ENCODE results near the gene CCS.
"Not testable (repeated sequence)": the region's sequence is repeated elsewhere in the genome, so short reads cannot be mapped to it uniquely, and the experiment has no call there.

Gene CCS

DNA sequence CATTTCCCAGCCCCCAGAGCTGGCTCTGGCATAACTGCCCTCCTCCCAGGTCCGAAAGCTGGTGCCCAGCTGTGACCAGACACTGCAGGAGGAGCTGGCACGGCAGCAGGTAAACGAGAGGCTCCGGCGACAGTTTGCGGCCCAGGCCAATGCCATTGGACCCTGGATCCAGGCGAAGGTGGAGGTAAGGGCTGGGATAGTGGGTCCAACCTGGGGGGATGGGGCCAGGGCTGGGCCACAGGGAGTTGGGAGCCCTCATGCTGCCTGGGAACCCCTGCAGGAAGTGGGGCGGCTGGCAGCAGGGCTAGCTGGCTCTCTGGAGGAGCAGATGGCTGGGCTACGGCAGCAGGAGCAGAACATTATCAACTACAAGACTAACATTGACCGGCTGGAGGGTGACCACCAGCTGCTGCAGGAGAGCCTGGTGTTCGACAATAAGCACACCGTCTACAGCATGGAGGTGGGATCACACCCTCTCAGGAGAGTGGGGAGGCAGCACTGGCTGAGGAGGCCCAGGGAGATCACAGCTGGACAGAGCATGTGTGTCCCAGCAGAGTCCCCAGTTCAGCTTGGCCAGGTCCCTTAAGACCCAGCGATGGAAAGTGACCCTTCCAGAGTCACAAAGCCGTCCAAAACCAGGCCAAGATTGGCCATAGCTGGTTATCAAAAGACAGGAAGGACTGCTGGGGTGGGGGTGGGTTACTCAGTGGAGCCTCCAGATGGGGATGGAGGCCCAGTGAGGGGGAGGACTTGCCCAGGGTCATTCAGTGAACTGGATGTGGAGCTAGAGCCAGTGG lies 31.6 kb upstream of the CCS start:
- no peak for DNase-seq

DNA sequence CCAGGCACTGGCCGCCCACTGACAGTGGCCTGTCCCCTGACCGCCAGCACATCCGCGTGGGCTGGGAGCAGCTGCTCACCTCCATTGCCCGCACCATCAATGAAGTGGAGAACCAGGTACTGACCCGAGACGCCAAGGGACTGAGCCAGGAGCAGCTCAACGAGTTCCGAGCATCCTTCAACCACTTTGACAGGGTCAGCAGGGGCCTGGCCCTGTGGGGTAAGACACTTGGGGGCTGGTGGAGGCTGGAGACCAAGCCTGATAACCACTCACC lies 31.1 kb upstream of the CCS start:
- no peak for DNase-seq

DNA sequence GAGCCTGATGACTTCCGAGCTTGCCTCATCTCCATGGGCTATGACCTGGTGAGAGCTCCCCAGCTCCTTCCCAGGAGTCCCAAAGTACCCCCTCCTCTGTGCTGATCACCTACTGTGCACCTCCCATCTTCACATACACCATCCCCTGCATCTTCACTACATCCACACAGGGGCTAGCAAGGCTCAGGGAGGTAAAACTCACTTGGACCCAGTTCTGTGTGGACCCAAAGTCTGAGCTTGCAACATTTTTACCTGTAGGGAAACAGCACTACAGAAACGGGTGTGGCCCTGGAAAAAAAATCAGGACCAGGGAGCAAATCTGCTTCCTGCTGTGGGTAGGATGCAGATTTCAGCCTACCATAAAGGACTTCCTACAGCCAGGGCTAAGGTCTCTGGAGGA lies 30.7 kb upstream of the CCS start:
- no peak for DNase-seq

DNA sequence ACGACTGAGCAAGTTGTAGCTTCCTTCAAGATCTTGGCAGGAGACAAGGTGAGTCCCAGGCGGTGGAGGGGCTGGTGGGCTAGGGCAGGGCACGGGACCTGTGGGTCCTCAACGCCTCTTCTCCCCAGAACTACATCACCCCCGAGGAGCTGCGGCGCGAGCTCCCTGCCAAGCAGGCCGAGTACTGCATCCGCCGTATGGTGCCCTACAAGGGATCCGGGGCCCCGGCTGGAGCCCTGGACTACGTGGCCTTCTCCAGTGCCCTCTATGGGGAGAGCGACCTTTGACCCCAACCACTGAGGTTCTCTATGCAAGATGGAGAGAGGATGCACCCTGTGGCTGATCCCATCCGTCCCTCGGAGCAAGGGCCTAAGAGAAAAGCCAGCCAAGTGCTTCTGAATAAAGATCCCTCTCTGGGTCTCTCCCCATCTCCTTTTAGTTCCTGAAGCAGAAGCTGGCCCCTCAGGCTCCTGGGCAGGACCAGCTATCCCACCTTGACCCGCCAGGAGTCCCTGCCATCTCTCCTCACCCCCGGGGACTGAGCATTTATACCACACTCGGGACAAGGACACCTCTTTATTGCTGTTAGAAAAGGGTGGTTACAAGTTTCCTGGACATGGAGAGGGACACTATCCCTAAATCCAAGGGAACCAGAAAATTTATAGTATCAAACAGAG lies 29.9 kb upstream of the CCS start:
- no peak for DNase-seq

DNA sequence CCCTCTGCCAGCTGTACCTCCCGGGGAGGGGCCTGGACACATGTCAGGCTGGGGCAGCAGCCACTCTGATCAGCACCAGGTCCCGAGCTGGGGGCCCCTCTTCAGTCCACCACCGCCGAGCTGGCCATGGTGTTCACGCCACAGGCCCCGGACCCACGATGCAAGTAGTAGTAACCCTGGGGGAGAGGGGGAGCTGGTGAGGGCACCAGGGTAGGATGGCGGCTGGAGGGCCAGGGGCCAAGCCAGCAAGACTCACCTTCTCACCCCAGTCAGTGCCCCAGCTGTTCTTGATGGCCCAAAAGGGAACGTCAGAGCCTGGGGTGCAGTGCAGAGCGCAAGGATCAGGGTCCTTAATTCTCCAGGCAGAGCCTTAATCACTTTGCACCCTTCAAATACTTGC lies 29.2 kb upstream of the CCS start:
- DNase-seq: no peak

DNA sequence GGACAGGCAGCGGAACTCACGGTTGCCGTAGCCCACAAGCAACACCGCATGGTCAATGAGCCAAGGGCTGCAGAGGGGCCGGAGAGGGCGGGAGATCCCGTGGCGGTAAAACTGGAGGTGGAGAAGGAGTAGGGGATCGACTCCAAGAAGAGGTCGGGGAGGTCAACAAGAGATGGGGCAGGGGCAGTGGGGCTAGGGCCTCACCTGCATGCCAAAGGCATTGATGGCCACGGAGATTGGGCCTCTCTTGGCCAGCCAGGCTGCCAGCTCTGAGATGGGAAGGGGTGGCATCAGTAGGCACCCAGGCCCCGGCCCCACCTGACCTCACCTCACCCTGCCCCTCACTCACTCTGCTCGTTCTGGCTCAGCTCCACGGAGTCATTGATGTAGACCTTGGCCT lies 28.4 kb upstream of the CCS start:
- no peak for DNase-seq

DNA sequence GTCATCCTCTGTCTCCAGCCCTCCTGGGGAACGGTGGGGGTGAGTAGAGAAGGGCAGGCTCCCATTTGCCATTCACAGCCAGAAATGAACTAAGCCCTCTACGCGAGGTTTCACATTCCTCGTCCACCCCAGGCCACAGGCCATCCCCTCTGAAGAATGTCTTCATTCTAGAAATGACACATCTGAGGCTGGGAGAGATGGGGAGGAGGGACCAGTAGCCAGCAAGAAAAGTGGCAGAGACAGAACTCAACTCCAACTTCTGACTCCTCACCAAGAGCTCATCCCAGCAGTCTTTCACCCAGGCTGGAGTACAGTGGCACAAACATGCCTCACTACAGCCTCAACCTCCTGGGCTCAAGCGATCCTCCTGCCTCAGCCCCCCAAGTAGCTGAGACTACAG lies 28.0 kb upstream of the CCS start:
- DNase-seq: no peak

DNA sequence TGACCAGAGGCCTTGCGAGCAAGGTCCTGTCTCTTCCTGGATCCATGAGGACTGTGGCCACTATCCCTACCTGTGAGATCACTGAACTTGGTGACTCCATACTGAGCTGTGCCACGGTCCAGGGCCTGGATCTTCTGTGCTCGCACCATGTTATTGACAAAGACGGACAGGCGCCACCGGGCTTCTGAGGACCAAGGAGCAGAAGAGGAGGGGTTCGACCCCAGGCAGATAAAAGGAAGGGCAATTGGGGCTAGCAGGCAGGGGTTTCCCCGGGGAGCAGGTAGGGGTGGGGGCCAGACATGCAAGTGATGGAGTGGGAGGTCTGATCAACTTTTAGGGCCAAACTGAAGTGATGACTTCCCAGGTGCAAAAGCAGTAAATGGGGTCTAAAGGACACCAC lies 26.8 kb upstream of the CCS start:
- no peak for DNase-seq

DNA sequence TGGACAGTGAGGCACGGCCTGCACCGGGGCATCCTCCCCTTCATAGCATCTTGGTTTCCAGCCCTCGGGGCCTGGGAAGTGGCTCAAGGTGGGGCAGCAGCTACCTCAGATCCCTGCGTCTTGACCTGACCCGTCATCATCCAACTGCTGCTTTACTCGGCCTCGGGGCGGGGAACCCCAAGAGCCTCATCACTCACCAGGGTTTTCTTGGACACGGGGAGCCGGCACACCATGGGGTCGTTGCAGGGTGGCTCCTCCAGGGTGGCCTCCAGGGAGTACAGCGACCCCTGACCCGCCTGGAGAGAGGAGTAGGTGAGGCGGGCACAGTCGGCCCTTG lies 25.2 kb upstream of the CCS start:
- no peak for DNase-seq

DNA sequence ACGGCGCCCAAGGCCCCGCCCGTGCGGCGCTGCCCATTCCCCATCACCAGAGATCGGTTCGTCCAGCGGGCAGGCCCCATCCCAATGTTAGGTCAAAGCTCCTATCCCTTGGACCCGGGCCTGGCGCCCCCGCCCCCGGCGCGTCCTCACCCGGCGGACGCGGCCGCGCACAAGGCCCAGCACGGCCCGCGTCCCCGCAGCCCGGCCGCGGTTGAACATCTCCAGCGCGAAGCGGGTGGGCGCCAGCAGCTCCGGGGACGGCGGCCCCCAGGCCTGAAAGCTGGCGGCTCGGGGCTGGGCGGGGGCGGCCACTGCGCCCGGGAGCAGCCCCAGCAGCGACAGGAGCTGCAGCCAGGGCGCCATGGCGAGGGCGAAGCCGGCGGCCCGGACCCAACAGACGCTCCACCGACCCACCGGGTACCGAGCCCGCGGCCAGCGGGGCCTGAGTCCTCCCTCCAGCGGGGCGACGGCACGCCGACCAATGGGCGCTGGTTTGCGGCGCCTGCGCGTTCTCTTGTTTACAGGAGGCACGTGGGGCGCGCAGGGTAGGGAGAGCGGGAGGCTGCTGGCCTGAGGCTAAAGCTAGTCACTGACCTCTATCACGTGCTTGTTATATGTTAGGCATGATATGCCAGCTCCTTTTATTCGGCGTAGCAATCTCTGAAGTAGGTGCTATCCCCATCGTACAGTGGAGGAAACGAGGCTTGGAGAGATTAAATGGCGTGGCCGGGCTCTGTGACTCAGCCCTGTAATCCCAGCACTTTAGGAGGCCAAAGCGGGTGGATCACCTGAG lies 24.7 kb upstream of the CCS start, which contains the start of gene CTSF:
Gene CTSF (minus strand): TSS at position 483 of the 793 bp plus-strand sequence. CDS start 120 bp downstream, at position 363.
- DNase-seq: peak; percentile 77

DNA sequence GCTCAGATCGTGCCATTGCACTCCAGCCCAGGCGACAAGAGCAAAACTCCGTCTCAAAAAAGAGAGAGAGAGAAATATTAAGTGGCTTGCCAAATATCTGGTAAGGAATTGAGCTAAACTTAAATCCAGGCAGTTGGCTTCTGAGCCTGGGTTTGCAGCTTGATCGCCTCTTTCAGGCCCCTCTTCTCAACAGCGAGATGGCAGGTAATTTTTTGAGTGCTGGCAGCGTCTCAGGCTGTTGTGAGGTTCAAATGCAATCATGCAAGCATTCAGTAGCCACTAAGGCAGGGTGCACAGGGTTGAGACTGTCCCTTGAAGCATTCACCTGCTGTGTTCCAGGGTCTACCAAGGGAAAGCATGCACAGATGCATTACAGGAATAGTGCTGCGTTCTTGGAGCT lies 23.9 kb upstream of the CCS start:
- DNase-seq: no peak

DNA sequence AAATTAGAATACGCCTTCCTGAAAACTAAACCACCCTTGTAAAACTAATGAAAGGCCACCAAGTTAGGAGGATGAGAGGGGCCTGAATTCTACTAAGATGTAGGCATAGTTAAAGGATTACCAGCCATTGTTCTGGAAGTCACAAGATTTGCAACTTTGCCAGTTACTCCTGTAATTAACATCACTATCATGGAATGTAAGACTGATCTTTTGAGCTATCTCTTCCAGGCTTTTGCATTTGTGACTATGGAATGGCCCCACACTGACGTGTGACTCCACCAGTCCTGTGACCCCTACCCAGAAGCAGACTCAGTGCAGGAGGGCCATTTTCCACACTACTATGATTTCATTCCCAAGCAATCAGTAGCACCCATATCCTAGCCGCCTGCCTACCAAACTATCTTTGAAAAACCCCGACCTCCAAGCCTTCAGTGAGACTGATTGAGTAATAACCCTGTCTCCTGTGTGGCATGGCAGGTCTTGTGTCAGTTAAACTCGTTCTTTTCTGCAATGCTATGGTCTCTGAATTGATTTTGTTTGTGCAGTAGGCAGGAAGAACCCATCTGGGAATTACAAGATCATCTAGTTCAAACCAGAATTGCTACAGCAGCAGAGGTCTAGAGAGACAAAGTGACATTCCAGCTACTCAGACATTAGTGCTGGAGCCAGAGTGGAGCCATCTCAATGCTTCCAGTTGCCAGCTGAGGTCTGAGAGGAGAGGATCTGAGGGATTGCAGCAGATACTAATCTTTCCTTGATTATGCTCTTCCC lies 22.7 kb upstream of the CCS start:
- no peak for DNase-seq

DNA sequence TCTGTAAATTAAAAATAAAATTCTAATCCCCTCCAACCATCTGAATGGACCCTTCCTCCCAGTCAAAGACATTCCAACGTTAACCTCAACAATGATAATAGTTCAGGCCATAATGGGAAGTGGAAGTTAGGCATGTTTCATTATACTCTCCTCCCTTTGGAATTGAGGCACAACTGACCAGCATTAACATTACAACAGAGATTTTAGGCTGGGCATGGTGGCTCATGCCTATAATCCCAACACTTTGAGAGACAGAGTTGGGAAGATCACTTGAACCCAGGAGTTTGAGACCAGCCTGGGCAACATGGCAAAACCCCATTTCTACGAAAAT lies 22.2 kb upstream of the CCS start:
- DNase-seq: no peak

DNA sequence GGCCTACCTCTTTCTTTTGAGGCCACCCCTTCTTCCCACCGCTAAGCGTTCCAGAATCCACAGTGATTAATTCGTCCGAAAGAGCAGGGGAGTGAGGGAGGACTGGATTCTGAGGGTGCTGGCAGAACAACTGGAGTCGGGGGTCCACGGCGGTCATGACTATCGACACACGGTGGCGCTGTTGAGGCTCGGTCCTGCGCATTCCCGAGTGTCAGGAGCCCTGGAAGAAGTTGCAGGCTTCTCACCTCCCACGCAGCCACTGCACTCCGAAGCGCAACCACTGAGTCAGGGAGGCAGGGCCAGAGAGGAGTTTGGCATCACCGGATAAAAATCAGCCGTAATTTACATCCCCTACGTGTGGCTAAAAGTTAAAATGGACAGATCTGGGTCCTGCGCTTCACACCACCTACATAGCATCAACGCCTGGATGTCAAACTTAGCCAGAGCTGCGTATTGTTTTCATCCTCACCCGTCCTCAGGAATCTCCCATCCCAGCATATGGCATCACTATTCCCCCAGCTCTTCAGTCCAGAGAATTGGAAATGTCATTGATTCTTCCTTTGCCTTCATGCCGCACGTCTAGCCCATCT lies 13.9 kb upstream of the CCS start:
- DNase-seq: peak; percentile 79

DNA sequence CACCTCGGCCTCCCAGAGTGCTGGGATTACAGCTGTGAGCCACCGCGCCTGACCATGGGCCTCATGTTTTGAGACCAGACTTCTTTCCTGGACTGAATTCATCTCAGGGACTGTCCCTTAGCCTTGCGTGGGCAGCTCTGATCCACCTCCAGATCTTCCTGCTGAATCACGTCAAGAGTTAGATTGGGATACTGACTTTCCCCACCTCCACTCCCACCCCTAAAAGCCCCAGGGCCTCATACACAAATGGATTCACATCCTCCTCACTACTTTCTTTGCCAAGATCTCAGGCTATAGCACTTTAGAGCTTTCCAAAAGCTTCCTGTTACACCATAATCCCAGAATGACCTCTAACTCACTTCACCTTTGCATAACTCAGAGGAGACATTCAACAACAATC lies 12.2 kb upstream of the CCS start:
- DNase-seq: no peak

DNA sequence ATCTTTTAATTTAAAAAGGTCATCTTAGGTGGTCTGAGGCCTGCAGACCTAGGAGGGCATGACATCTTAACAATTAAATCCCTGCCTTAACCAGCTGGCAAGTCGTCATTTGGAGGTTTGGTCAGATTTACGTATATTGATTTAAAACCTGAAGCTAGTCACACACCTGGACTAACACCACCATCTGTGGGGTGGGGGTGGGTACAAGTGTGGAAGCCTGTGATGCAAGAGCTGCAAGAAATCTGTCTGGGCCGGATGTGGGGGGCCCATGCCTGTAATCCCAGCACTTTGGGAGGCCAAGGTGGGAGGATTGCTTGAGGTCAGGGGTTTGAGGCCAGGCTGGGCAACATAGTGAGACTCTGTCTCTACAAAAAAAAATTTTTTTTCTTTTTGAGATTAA lies 11.7 kb upstream of the CCS start:
- no peak for DNase-seq

DNA sequence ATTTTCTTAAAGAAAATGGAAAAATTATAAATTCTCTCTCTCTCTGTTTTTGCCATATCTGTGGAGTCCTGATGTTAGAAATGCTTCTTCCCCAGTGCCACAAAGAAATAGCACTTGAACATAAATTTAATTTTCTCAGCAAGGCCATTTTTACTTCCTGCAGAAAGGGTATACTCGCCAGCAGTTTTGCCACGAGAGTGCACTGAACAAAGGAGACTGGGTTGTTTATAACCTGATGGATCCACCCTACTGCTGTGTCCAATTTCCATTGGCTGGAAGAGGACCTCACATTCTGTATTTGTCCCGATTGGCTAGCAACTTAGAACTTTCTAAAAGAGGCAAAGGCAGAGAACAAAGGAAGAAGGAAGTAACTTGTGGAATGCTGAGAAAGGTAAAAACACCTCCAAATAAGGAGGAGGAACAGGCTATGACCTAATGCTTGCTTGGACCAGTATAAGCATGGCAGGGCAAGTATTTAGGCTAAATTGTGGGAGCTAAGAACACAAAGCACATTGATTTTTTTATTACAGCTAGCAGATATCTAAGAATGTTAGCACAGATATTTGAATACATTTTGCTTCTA lies 10.3 kb upstream of the CCS start:
- DNase-seq: not testable (repeated sequence)

DNA sequence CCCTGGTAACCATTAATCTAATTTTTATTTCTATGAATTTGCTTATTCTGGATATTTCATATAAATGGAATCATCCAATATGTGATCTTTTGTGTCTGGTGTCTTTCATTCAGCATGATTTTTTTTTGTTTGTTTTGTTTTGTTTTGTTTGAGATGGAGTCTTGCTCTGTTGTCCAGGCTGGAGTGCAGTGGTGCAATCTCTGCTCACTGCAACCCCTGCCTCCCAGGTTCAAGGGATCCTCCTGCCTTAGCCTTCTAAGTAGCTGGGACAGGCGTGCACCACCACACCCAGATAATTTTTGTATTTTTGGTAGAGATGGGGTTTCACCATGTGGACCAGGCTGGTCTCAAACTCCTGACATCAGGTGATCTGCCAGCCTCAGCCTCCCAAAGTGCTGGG lies 7.5 kb upstream of the CCS start:
- not testable (repeated sequence) for DNase-seq

DNA sequence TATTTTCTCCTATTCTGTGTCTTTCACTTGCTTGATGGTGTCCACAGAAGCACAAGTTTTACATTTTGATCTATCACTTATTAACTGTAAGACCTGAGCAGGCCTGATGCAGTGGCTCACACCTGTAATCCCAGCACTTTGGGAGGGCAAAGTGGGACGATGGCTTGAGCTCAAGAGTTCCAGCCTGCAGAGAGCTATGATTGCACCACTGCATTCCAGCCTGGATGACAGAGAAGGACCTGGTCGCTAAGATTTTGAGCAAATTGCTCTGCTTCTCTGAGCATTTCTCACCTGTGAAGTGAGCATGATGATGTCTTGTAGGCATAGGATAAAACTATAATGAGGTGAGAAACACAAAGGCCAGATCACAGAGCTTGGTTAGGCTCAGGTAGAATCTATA lies 6.8 kb upstream of the CCS start:
- DNase-seq: no peak

DNA sequence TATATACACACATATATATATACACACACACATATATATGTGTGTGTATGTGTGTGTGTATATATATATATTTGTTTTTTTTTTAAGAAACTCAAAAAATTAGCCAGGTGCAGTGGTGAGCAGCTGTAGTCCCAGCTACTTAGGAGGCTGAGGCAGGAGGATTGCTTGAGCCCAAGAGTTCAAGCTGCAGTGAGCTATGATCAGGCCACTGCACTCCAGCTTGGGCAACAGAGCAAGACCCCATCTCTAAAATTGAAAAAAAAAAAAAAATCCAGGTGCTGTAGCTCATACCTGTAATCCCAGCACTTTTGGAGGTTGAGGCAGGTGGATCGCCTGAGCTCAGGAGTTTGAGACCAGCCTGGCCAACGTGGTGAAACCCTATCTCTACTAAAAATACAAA lies 3.7 kb upstream of the CCS start:
- not testable (repeated sequence) for DNase-seq

DNA sequence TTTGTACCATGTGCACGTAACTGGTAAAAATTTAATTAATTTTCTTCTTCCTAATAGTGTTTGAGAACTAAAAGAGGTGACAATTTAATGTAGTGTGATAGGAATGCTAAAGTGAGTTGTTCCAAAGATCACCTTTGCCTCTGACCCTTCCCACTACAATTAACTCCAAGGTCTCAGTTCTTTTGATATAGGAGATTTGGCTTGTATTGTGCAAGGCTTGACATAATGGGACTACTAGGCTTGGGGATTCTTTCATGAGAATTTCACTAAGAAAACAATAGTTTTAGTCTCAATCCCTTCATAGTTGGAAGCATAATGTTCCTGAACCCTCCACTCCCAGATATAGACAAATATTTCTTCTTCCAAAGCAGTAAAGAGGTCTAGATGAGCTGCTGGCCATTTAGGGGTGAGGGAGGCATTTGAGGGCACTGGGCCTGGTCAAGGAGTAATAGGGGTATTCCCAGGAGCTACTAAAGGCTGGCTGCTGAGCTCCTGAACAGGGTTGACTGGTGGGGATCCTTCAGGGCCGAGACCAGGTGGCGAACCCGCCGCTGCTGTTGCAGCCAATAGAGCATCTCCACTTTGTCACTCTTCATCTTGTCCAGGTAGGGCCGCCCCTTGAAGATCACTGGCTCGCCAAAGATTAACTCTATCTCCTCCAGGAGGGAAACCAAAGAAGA lies 2.8 kb upstream of the CCS start:
- no peak for DNase-seq

DNA sequence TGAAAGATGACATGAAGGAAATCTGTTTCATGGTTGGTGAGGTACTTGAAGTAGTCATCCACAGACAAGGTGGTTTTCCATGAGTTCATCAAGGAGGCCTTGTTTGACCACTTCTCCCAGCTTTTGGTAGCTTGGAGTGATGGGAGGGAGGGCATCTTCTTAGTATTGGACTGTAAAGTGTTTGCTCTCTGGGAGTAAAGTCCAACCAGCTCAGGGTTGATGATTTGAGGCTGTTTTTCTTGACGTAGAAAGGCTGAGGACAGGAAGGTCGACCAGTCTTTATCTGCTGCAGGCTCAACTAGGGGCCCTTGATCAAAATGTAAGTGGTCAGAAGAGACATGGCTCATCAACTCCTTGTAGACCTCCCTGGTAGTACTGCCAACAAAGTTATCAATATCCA lies 1.8 kb upstream of the CCS start:
- DNase-seq: no peak

Data from CD4-positive, alpha-beta T cell treated with Interleukin-17A for 1 hour (primary cell).